ENCODE results near the gene KDM2A. TPM values are rescaled to one million over a fixed set of nuclear protein-coding genes. Genes with fewer than 3 reads are reported as not detected.

KDM2A gene
- total RNA-seq, 1 donor, result 51.4 TPM

- no peak for TF ChIP-seq CTCF (IDR thresholded peaks at IDR 0.05; ENCODE audit: insufficient read depth, low read length)
- DNase-seq (ENCODE audit: low read depth), result no peak
- peak overlapping the region; percentile 83 for H3K4me3 ChIP-seq (ENCODE audit: low read depth, low read length)
Observed at GRCh38 chr11:67268081-67268961, 149.3 kb downstream of the KDM2A start.

- TF ChIP-seq CTCF (IDR thresholded peaks at IDR 0.05; ENCODE audit: insufficient read depth, low read length), result no peak
- H3K4me3 ChIP-seq (ENCODE audit: low read depth, low read length), result no peak overlapping the region
Observed at GRCh38 chr11:67268962-67269268, 149.9 kb downstream of the KDM2A start.

GRCh38 chr11:67269401-67270255, 150.6 kb downstream of the KDM2A start:
- H3K4me3 ChIP-seq (ENCODE audit: low read depth, low read length), result peak overlapping the region; percentile 33
- no peak for TF ChIP-seq CTCF (IDR thresholded peaks at IDR 0.05; ENCODE audit: insufficient read depth, low read length)
- no peak for DNase-seq (ENCODE audit: low read depth)

More at GRCh38 chr11:67268962-67269268, 149.9 kb downstream of the KDM2A start:
- no peak for DNase-seq (ENCODE audit: low read depth)

GRCh38 chr11:67270256-67271204, 151.5 kb downstream of the KDM2A start:
- TF ChIP-seq CTCF (IDR thresholded peaks at IDR 0.05; ENCODE audit: insufficient read depth, low read length), result no peak
- H3K4me3 ChIP-seq (ENCODE audit: low read depth, low read length), result peak overlapping the region; percentile 33
- no peak for DNase-seq (ENCODE audit: low read depth)

- no peak for TF ChIP-seq CTCF (IDR thresholded peaks at IDR 0.05; ENCODE audit: insufficient read depth, low read length)
- no peak for DNase-seq (ENCODE audit: low read depth)
- H3K4me3 ChIP-seq (ENCODE audit: low read depth, low read length), result no peak overlapping the region
Observed at GRCh38 chr11:67271205-67271540, 152.1 kb downstream of the KDM2A start.
